Measurements from ENCODE around the gene CDC42EP5.
"Not testable (repeated sequence)": the region's sequence is repeated elsewhere in the genome, so short reads cannot be mapped to it uniquely, and the experiment has no call there.

Gene CDC42EP5

DNA sequence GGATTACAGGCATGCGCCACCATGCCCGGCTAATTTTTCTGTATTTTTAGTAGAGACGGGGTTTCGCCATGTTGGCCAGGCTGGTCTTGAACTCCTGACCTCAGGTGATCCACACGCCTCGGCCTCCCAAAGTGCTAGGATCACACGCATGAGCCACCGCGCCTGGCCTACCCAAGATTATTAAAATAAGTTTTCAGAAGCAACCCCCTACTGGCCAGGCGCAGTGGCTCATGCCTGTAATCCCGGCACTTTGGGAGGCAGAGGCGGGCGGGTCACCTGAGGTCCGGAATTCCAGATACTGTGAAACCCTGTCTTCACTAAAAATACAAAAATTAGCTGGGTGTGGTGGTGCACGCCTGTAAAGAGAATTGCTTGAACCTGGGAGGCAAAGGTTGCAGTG lies 26.7 kb downstream of the CDC42EP5 start:
- not testable (repeated sequence) for DNase-seq

DNA sequence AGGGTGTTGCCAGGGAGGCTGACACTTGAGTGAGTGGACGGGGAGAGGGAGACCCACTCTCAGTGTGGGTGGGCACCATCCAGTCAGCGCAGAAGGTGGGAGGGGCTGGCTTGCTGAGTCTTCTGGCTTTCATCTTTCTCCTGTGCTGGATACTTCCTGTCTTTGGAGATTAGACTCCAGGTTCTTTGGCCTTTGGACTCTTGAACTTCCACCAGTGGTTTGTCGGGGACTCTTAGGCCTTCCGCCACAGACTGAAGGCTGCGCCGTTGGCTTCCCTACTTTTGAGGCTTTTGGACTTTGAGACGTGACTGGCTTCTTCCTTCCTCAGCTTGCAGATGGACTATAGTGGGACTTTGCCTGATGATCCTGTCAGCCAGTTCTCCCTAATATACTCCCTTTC lies 28.4 kb downstream of the CDC42EP5 start:
- DNase-seq = no peak

DNA sequence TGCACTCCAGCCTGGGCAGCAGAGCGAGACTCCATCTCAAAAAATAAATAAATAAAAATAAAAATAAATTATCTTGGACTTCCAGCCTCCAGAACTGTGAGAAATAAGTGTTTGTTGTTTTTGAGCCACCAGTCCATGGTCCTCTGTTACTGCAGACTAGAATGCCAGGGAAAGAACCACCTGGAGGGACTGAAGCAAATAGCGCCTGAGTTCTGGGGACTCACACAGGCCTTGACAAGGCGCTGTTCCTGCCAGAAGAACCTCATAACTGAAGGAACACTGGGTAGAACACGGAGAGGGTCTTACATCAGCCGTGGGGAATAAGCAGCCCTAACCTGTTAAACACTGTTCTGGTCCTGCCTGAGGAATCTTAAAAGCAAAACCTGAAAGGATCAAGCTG lies 32.5 kb downstream of the CDC42EP5 start:
- no peak for DNase-seq

DNA sequence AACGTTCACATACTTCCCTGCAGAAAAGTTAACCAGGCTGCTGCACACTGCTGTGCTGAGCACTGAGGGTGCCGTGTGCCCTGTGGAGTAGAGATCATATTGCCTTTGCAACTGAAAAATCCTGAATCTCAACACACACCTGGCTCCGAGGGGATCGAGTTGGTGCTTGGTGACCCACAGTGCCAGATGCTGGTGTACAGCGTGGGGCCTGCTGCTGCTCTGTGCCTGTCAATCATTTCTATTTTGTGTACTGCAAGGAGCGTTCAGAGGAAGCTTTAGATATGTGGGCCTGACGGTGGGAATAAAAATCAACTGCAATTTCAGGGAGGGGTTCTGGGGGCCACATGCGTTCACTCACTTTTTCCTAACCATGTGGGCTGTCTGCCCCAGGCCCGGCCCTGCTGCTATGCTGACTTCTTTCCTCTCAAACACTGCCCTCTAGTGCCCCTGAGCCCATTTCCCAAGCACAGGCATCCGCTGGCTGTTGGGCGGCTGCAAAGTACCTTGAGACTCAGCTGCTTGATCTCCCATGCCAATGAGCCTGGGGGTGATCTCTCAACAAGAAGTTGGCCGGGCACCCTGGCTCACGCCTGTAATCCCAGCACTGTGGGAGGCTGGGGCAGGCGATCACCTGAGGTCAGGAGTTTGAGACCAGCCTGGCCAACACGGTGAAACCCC lies 33.8 kb downstream of the CDC42EP5 start:
- DNase-seq = peak; percentile 37

DNA sequence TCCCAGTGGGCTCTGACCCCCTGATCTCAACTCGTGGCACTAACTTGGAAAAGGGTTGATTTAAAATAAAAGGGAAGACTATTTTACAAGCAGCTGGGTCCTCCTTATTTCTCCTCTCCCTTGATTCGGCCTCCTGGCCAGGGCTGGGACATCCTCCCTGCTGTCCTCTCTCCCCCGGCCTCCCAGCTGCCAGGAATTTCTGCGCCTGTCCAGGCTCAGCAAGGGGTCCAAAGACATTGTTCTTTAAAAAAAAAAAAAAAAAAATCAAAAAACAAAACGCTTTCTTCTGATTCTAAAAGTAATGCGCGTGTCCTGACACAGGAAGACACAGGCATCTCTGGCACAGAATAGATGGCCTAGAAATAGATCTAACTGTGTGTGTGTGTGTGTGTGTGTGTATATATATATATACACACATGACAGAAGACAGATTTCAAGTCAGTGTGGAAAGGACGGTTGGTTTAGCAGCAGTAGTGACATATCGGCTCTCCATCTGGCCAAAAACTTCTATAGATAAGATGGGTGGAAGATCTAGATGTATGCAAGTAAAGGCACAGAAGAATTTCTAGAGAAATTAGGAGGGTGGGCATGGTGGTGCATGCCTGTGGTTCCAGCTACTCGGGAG lies 36.4 kb downstream of the CDC42EP5 start:
- DNase-seq = no peak

DNA sequence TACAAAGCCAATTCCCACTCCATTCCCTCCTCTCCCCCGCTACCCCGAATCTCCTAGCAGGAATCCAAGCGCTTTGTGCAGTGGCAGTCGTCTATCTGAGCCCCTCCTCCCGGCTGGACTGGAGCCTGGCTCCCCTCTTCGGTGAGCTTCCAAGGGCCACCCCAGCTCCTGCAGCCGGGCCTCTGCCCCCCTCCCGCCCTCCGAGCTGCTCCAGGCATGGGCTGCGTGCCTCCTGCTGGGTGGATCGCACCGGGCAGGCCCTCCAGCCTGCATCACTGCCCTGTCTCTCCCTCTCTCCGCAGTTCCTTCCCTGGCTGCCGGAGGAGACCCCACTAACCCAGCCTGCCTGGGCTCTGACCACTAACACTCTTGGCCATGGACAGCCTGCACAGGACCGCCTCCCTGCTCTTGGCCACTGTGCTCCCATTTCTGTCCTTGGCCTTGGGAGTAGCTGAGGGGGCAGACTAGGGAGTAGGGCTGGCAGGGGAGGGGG lies 37.0 kb downstream of the CDC42EP5 start:
- no peak for DNase-seq

DNA sequence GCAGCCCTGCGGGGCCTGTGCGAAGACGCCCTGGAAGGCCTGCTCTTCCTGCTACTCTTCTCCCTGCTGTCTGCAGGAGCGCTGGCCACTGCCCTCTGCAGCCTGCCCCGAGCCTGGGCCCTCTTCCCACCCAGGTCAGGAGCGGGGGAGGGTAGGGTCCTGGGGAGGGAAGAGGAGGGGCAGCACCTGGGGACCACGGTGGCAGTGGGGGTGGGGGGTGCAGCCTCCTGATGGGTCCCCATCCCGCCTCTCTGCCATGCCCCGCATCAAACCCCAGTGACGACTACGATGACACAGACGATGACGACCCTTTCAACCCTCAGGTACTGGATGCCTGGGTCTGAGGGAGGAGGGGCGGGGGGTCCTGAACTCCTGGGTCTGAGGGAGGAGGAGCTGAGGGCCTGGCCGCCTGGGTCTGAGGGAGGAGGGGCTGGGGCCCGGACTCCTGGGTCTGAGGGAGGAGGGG lies 37.5 kb downstream of the CDC42EP5 start:
- DNase-seq = no peak

DNA sequence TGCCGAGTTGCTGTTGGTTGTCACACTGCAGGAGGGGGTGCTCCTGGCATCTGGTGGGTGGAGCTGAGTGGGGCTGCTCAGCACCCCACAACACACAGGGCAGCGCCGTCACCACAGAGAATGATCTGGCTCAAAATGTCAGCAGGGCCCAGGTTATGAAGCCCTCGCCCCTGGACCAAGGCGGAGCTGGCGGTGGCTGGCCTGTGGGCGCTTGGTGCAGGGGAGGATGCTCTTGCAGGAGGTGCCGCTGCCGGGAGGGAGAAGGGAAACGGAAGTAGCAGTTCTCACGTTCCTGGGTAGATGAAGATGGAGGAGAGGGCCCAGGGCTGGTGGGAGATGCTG lies 38.3 kb downstream of the CDC42EP5 start:
- DNase-seq = no peak

DNA sequence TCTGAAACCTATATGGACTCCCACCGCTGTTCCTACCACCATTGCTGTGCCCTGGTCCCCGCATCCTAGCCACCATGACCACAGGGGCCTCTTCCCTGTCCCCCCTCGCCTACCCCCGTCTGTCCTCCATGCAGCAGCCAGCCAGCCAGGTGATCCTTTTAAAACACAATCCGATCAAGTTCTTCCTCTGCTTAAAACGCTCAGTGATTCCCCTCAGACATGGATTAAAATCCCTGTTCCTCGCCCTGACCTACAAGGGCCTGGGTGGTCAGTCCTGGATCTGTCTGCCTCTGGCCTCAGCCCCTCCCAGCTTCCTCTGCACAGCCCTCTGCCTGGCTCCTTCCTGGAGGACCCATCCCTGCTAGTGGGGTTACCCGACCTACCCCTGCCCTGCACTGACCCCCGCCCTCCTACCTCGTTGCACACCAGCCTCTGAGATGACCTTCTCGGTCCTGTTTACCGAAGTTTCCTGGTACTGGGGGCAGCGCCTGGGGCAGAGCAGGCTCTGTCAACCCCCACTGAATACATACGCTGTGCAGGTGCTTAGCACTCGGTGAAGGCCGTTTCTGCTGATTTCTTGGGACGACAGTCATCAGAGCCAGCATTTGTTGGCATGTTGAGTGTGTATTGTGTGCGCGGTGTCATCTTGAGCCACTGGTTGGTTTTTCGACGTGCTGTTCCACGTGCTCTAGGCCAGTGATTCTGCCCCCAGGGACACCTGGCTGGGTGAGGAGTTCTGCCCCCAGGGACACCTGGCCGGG lies 38.8 kb downstream of the CDC42EP5 start:
- DNase-seq = no peak

DNA sequence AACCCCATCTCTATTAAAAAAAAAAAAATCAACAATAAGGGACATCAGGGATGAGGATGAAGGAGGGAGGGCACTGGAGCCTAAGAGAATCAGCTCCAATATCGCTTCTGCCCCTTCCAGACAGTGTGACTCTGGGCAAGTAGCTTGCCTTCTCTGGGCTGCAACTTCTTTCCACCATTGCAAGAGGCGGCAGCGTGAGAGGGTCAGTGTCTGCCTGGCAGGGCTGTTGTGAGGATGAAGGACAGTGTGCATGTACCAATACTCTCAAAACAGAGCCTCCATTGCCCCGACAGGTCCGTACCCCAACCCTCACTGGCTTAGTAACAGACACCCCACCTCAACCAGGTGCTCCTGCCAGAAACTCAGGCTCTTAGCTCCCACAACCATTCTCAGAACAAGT lies 39.4 kb downstream of the CDC42EP5 start:
- DNase-seq = no peak

DNA sequence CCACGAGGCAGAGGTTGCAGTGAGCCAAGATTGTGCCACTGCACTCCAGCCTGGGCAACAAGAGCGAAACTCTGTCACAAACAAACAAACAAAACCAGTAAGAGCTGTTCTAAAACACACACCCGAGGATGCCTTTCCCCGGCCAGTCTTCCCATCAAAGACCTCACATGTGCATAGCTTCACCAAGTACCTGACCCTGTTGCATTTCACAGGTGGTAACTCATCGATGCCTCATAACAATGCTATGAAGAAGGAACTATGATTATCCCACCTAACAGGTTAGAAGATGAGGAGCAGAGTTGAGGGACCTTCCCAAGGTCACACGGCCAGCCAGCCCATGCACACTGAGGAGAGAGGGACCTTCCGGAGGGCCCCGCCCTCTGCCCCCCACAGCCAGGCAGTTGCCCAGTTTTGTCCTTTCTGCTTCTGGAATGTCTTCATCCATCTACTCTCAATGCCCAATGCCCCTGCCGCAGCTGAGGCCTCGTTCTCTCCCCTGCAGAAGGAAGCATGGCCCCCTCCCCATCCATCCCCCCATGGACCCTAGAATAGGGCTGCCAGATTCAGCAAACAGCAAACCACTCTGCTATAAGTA lies 40.9 kb downstream of the CDC42EP5 start:
- DNase-seq = no peak

DNA sequence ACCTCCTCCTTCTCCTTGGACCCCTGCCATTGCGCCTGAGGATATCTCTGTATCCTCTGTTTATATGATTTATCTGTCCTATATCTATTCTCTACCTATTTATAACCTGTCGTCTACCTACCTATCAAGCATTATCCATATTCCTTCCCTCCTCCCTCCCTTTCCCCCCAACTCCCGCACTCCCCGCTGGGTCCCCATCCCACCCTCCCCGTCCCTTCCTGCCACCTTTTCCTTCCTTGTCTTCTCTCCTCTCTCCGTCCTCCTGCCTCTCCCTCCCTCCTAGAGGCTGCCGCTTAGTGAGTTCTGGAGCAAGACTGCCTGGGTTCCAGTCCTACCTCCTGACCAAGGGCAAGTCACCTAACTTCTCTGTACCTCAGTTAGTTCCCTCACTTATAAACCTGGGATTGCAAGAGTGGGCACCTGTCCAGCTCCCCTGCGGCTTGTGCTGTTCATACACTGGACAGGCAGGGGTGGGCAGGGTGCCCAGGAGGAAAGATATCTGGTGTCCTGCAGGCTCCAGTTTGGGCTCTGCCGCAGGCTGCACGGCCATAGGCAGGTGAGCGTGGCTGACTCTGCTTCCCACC lies 41.7 kb downstream of the CDC42EP5 start:
- no peak for DNase-seq

DNA sequence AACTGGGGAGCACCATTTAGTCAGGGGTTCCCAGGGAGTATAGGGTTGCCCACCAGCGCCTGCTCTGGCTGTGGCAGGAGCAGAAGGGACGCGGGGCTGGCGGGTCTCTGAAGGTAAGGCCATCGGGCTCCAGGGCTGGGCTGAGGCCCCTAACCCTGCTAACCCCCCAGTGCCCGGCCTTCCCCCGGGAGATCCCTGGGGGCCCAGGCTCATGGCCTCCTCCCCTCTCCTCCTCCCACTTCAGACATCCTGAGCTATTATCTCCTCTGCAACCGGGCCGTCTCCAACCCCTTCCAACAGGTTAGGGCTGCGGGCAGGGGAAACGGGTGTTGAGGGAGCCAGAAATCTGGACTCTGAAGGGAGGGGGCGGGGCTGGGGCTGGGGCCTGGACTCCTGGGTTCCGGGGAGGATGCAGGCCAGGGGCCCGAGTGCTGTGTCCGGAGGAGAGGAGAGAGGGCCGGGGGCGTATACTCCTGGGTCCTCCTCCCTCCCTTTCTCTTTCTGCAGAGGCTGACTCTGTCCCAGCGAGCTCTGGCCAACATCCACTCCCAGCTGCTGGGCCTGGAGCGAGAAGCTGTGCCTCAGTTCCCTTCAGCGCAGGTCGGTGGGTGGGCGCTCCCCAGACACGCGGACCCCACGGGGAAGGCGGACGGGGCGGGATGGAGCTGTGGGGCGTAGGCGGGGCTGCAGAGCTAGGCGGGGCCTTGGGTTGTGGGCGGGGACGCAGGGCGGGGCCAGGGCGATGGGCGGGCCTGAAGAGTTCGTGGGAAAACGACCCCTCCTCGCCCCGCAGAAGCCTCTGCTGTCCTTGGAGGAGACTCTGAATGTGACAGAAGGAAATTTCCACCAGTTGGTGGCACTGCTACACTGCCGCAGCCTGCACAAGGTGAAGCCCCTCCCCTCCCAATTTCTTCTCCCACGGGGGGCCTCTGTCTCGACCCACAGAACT lies 42.5 kb downstream of the CDC42EP5 start:
- peak; percentile 54 for DNase-seq

DNA sequence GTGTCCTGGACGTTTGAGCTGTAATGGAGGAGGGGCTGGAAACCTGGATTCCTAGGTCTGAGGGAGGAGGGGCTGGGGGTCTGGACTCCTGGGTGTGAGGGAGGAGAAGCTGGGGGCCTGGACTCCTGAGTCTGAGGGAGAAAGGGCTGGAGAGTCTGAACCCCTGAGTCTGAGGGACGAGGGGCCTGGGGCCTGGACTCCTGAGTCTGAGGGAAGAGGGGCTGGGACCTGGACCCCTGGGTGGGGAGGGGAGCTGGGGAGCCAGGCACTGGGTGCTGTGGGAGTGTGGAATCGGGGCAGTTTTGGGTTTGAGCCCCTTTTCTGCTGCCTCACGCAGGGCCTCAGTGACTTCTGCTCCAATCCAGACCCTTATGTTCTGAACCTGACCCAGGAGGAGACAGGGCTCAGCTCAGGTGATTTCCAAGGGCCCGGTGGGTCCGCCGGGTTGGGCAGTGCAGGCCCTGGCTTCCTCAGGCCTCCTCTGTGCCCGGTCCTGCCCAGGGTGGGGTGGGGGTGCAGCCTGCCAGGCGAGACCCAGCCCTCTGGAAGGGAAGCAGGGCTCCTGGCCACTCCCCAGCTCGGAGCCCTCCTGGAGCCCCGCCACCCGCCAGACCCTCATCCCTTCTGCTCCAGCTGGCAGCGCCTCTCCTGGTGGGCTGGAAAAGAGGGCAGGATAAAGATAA lies 43.4 kb downstream of the CDC42EP5 start:
- no peak for DNase-seq

DNA sequence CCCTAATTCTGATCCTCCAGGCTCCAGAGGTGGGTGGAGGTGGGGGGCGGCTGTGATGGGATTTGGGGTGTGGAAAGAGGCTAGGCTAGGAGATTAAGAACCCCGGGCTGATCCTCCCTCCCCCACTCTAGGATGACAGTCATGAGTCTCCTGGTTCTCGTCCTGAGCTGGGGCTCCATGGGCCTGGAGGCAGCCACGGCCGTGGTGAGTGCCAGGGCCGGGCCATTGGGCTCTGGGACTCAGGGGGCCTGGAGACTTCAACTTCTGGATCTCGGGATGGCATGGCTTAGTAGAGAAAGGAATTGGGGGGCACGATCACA lies 44.0 kb downstream of the CDC42EP5 start:
- DNase-seq = no peak

DNA sequence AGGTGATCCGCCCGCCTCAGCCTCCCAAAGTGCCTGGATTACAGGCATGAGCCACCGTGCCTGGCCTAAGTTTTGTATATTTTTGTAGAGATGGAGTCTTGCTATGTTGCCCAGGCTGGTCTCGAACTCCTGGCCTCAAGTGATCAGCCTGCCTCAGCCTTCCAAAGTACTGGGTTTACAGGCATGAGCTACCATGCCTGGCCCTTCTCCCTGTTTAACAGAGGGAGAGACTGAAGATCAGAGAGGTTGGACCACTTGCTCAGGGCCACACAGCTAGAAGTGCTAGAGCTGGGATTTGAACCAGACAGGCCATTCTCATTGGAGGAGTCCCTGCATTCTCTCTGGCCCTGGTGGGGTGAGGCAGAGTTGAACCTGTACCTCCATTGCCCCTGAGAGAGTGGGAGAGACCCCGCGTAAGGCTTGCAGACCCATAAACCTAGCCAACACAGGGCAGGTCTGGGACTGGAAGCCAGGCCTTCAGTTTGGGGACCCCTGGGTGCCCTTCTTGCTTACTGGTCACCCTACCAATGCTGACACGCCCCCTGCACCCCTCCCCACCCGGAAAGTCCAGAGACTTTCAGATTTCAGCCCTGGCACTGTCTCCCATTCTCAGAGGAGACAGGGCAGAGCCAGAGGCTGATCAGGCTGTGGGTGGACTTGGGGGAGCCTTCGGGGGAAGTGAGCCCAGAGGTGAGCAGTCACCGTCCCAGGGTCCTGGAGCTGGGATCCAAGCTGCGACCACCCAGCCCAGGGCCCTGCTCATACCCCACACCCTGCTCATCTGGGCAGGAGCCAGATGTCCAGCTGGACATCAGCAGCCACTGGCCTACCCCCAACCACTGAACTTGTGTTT lies 44.5 kb downstream of the CDC42EP5 start:
- no peak for DNase-seq

DNA sequence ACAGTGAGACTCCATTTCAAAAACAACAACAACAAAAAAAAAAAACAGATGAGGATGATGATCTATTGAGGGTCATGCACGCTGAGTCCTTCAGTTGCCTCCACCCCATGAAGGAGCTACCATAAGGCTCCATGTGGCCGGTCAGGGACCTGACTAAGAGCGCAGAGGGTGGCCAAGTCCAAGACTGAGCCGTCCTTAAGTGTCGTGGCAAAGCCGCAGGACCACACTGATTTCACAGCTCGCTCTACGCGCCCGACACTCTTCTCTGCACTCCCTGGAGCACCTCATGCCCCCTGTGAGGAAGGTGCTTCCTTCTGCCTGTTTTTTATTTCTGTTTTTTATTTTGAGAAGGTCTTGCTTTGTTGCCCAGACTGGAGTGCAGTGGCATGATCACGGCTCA lies 45.5 kb downstream of the CDC42EP5 start:
- no peak for DNase-seq

DNA sequence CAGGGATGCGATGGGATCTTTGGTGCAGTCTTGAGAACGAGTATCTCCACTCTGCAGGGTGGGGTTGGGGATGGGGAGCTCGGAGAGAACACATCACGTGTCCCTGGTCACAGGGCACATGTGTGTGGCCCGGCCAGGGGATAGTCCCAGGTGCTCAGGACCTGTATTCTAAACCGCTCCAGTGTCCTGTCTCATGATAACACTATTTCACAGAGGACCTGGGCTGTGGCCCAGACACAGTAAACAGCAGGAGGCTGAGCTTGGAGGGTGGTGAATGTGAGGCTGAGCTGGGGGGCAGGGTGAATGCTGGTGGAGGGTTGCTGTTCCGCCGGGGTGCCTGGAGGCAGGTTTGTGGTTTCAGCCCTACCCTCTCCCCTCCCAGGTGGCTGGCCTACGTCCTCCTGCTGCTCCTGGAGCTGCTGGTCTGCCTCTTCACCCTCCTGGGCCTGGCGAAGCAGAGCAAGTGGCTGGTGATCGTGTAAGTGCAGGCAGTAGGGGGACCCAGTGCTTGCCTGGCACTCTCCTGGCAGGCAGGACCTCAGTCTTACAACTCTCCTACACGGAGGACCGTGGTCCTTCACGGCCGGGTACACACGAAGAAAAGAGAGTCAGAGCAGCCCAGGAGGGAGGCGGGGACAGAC lies 46.7 kb downstream of the CDC42EP5 start:
- DNase-seq = no peak

DNA sequence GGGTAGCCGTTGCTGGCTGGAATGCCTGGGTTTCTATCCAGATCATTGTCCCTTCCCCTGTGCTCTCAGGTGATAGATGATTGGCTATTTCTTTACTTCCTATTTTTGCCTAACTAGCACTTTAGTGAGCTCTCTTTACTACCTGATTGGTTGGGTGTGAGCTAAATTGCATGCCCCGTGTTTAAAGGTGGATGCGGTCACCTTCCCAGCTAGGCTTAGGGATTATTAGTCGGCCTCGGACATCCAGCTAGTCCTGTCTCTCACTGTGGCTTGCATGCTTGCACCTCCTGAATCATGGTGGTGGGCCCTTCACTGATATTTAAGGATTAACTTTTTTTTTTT lies 47.7 kb downstream of the CDC42EP5 start:
- DNase-seq = no peak
